HG03095 (cell line): ENCODE data around the gene MYO1C.
"Not testable (repeated sequence)": the region's sequence is repeated elsewhere in the genome, so short reads cannot be mapped to it uniquely, and the experiment has no call there.

ENCODE experiments used
- ATAC-seq: cut with Tn5 transposase; IDR thresholded peaks from one replicate; pipeline ENCODE4 v1.9.1; 2021; ENCODE audit warnings: moderate library complexity; ENCODE audit not compliant: unreplicated experiment

Gene MYO1C

GRCh38 chr17:1492249-1493206 lies at the start of gene MYO1C:
MYO1C (minus strand) TSS chr17:1492686; CDS start chr17:1492487, 199 bp downstream.
- ATAC-seq: no peak

- no peak for ATAC-seq
Observed at GRCh38 chr17:1541367-1541904, 49.0 kb upstream of the MYO1C start.

- no peak for ATAC-seq
Observed at GRCh38 chr17:1539811-1540210, 47.3 kb upstream of the MYO1C start.

DNA sequence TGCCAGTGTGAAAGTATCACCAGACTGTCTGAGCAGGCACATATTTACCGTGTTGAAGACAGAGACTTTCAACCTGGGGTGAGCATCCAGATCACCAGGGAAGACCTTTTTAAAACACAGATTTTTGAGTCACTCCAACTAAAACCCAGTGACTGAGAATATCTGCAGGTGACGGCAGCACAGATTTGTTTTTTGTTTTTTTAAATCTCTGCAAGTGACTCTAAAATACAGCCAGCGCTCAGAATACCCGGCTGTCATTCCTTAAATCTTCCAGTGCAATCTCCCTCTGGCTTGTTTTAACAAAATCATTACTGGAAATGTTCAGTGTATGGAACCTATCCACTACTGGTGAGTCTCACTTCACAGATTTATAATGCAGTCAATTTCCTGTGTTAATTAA lies 43.3 kb upstream of the MYO1C start:
- no peak for ATAC-seq

- ATAC-seq: no peak
Observed at GRCh38 chr17:1533661-1534325, 41.3 kb upstream of the MYO1C start.

GRCh38 chr17:1532836-1533602 lies 40.5 kb upstream of the MYO1C start:
- no peak for ATAC-seq

GRCh38 chr17:1529863-1530262 lies 37.4 kb upstream of the MYO1C start:
- no peak for ATAC-seq

- not testable (repeated sequence) for ATAC-seq
Observed at GRCh38 chr17:1526876-1527275, 34.4 kb upstream of the MYO1C start.

DNA sequence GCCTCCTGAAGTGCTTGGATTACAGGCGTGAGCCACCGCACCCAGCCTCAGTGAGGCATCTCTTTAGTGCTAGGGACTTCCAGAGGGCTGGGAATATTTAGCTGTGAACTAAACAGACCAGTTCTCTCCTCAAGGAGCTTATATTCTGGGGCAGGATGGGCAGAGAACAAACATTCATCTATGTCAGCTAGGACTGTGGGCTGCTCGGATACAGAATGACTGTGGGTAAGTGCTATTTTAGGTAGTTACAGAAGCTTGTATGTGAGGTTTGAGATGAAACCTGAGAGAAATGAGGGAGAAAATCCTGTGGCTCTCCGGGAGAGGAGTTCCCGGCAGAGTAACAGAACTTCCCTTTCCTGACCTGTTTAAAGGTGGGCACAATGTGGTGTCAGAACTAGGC lies 30.1 kb upstream of the MYO1C start:
- ATAC-seq: no peak

DNA sequence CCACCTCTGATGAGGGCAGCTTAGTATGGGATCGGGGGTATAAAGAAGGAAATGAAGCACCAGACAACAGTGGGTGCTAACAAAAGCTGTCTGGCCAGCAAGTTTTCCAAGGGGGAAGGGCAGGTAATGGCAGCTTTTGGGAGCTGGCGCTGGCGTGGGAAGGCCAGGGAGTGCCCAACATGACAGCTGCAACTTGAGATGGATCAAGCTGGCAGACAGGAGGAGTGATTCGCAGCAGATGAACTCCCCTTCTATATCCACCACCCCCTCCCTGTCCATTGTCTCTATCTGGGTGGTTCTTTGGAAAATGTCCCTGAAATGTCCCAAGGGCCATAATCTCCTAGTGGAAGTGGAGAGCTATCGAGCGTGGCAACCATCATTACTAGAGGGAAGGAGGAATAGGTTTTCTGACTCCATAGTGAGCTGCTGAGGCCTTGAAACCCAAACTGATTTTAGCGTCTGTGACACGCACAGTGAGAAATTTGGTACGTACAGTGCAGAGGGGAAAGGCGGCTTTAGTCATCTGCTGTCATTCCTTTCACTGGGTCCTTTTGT lies 28.7 kb upstream of the MYO1C start:
- ATAC-seq: no peak

GRCh38 chr17:1519678-1520077 lies 27.2 kb upstream of the MYO1C start:
- ATAC-seq: no peak

GRCh38 chr17:1518410-1518809 lies 25.9 kb upstream of the MYO1C start:
- no peak for ATAC-seq

GRCh38 chr17:1516388-1517161 lies 24.1 kb upstream of the MYO1C start, which contains the start of gene INPP5K:
INPP5K (minus strand) TSS chr17:1516612; CDS start chr17:1516499, 113 bp downstream.
- peak; percentile 78 for ATAC-seq

GRCh38 chr17:1515640-1516387 lies 23.3 kb upstream of the MYO1C start:
- no peak for ATAC-seq

DNA sequence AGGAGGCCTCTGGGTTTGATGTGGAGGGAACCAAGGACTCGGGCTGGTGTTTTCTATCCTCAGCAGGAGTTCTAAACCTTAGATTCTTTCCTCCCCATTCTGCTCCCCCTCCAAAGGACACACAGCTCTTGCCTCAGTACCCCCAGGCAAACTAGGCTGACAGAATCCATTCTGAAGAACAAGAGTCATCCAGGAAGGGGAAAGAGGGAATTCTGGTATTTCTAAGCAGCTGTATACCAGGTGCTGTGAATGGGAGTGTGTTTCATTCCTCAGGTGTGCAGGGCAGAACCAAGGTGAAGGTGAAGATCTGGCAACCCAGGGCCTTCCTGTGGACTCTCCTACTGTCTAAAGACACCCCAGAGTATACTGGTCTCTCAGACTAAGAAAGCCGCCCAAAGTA lies 19.9 kb upstream of the MYO1C start:
- ATAC-seq: no peak

- no peak for ATAC-seq
Observed at GRCh38 chr17:1511756-1512321, 19.4 kb upstream of the MYO1C start.

DNA sequence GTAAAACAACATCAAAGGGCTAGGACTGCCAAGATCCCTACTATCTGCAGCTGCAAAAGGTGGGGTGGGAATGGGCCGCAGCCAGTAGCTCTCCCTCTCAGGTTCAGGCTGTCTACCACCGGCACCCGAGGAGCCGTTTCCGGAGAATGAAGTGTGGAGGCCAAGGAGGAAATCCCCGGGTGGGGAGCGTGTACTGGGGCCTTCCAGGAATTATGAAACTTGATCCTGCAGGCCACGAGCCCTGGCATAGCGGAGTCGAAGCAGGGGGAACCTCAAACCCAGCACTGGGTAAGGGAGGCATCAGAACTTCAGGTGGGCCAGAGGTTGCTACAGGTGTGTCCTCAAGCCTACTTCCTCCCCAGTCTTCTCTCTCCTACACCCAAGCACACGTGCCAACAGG lies 18.8 kb upstream of the MYO1C start:
- no peak for ATAC-seq

- no peak for ATAC-seq
Observed at GRCh38 chr17:1509290-1509881, 16.9 kb upstream of the MYO1C start.
